ENCODE data around the gene RBPJ.

DNA sequence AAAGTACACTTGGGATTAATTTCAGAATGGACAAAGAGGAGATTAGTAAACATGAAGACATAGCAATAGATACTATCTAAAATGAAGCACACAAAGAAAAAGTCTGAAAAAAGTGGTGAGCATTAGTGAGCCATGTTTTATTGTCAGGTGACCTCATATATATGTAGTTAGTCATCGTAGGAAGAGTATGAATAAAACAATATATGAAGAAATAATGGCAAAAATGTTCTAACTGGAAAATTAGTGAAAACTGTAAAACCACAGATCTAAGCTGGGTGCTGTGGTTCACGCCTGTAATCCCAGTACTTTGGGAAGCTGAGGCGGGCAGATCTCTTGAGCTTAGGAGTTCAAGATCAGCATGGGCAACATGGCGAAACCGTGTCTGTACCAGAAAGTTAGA, 67.9 kb downstream of the RBPJ start:
- TF ChIP-seq, protein P1, sequence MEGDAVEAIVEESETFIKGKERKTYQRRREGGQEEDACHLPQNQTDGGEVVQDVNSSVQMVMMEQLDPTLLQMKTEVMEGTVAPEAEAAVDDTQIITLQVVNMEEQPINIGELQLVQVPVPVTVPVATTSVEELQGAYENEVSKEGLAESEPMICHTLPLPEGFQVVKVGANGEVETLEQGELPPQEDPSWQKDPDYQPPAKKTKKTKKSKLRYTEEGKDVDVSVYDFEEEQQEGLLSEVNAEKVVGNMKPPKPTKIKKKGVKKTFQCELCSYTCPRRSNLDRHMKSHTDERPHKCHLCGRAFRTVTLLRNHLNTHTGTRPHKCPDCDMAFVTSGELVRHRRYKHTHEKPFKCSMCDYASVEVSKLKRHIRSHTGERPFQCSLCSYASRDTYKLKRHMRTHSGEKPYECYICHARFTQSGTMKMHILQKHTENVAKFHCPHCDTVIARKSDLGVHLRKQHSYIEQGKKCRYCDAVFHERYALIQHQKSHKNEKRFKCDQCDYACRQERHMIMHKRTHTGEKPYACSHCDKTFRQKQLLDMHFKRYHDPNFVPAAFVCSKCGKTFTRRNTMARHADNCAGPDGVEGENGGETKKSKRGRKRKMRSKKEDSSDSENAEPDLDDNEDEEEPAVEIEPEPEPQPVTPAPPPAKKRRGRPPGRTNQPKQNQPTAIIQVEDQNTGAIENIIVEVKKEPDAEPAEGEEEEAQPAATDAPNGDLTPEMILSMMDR (IDR thresholded peaks at IDR 0.05), result no peak
- TF ChIP-seq POLR2A (IDR thresholded peaks at IDR 0.05), result no peak
